ENCODE results near the gene ZFHX3. TPM values are rescaled to one million over a fixed set of nuclear protein-coding genes. Genes with fewer than 3 reads are reported as not detected.

ZFHX3 gene
- total RNA-seq, 2 experiments from 2014 or later: 0.63 to 0.64 TPM

DNA sequence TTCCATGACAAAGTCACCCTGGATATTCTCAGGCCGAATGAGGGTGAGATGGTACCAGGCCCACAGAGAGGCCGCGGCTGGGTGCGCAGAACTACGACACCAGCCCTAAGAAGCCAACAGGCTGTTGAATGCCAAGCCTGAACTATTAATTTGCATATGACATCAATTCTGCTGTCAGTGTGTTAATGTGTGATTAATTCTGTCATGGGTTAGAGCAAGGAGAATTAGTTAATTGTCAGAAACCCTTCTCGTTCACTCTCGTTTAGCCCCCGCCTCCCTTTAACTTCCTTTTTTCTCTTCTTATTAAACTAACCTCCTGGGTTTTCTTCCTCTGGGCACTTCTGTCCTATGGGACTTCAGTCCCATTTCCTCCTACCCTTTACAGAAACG is 123.4 kb downstream of the ZFHX3 start:
- no peaks in the 10 kb centered on the region for H3K36me3 ChIP-seq (ENCODE audit: insufficient read depth, low read length)
- POLR2A ChIA-PET: no interaction called here
- no peak for ATAC-seq (ENCODE audit: poor library complexity)

DNA sequence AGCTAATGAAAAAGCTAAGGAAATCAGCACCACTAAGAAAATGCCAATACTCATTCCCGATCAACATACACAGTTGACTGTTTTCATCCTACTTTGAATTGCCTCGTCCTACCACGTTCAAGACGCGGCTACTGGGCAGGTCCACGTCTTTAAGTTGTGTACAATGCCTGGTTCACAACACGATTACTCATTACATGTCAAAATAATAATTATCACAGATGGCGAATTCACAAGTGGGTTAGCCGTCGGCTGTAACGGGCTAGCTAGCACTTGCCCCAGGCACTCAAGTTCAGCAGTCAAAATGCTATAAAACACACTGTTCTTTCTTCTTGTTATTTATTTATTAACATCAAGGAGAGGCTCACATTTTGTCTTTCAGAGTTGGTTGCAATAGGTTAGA is 124.2 kb downstream of the ZFHX3 start:
- no peak overlapping the region for H3K27ac Mint-ChIP-seq

More for the DNA sequence above, 123.4 kb downstream of the ZFHX3 start:
- Histone ChIP-seq H3K9me3 (ENCODE audit: control insufficient read depth in 1 of 2, insufficient read depth in 1 of 2, low read length in 2 of 2) (peaks cover 0 to 10% of the 10 kb centered on the region in 2 experiments), H3K4me1 (ENCODE audit: insufficient read depth, low read length) (no peaks in the 10 kb centered on the region), H3K27me3 (ENCODE audit: control insufficient read depth in 1 of 2, insufficient read depth in 2 of 2, low read length in 2 of 2) (no peaks in the 10 kb centered on the region), H3K27ac (ENCODE audit: low read depth in 1 of 2, low read length in 2 of 2) (no peak overlapping the region), H3K4me3 (ENCODE audit: low read length) (no peak overlapping the region)
- peak in 2 of 14 experiments; percentile 6 to 21 for DNase-seq
- Mint-ChIP-seq H3K36me3 (ENCODE audit: low read depth) (no peaks in the 10 kb centered on the region), H3K27ac (no peak overlapping the region), H3K9me3 (no peaks in the 10 kb centered on the region), H3K27me3 (no peaks in the 10 kb centered on the region), H3K4me3 (no peak overlapping the region), H3K4me1 (ENCODE audit: low read depth) (peaks cover 7% of the 10 kb centered on the region)
- CTCF ChIA-PET: no interaction called here
- intact Hi-C loops (cut with DNase I, micrococcal nuclease): no loop called here
- TF ChIP-seq, protein P1, sequence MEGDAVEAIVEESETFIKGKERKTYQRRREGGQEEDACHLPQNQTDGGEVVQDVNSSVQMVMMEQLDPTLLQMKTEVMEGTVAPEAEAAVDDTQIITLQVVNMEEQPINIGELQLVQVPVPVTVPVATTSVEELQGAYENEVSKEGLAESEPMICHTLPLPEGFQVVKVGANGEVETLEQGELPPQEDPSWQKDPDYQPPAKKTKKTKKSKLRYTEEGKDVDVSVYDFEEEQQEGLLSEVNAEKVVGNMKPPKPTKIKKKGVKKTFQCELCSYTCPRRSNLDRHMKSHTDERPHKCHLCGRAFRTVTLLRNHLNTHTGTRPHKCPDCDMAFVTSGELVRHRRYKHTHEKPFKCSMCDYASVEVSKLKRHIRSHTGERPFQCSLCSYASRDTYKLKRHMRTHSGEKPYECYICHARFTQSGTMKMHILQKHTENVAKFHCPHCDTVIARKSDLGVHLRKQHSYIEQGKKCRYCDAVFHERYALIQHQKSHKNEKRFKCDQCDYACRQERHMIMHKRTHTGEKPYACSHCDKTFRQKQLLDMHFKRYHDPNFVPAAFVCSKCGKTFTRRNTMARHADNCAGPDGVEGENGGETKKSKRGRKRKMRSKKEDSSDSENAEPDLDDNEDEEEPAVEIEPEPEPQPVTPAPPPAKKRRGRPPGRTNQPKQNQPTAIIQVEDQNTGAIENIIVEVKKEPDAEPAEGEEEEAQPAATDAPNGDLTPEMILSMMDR (IDR thresholded peaks at IDR 0.05): no peak

DNA sequence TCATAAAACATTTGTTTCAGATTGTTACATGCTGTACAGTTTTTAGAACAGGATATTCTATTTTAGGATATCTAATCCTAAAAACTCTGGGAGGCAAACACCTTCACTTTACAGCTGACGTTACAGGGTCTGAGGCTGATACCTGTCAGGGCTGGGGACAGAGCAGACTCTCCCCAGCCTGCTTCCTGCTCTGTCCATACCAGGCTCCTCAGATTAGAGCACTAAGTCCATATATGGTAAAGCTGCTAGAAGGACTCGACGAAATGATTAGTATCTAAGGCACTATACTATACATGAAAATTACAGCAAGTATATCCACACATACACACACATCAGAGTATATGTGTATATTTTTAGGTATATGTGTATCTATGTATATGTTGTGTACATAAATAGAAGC is 125.2 kb downstream of the ZFHX3 start:
- Mint-ChIP-seq H3K36me3 (ENCODE audit: low read depth) (no peaks in the 10 kb centered on the region), H3K4me1 (ENCODE audit: low read depth) (peaks cover 7% of the 10 kb centered on the region), H3K4me3 (no peak overlapping the region), H3K27ac (no peak overlapping the region), H3K9me3 (no peaks in the 10 kb centered on the region), H3K27me3 (no peaks in the 10 kb centered on the region)
- CTCF ChIA-PET: no interaction called here
- peaks cover 0 to 5% of the 10 kb centered on the region in 2 experiments for H3K9me3 ChIP-seq (ENCODE audit: control insufficient read depth in 1 of 2, insufficient read depth in 1 of 2, low read length in 2 of 2)
- ATAC-seq (ENCODE audit: poor library complexity): no peak
- intact Hi-C loops (cut with DNase I, micrococcal nuclease): no loop called here
- DNase-seq: no peak
- H3K27ac ChIP-seq (ENCODE audit: low read depth in 1 of 2, low read length in 2 of 2): no peak overlapping the region
- no peaks in the 10 kb centered on the region for H3K4me1 ChIP-seq (ENCODE audit: insufficient read depth, low read length)
- TF ChIP-seq, protein P1 (IDR thresholded peaks at IDR 0.05): no peak
- POLR2A ChIA-PET: no interaction called here
- no peak overlapping the region for H3K4me3 ChIP-seq (ENCODE audit: low read length)
- no peaks in the 10 kb centered on the region for H3K27me3 ChIP-seq (ENCODE audit: control insufficient read depth in 1 of 2, insufficient read depth in 2 of 2, low read length in 2 of 2)
- no peaks in the 10 kb centered on the region for H3K36me3 ChIP-seq (ENCODE audit: insufficient read depth, low read length)

More for the DNA sequence above, 124.2 kb downstream of the ZFHX3 start:
- CTCF ChIA-PET: no interaction called here
- H3K27me3 ChIP-seq (ENCODE audit: control insufficient read depth in 1 of 2, insufficient read depth in 2 of 2, low read length in 2 of 2): no peaks in the 10 kb centered on the region
- H3K27me3 Mint-ChIP-seq: no peaks in the 10 kb centered on the region
- ATAC-seq (ENCODE audit: poor library complexity) (no peak), DNase-seq (no peak)
- H3K4me1 ChIP-seq (ENCODE audit: insufficient read depth, low read length): no peaks in the 10 kb centered on the region
- TF ChIP-seq, protein P1 (IDR thresholded peaks at IDR 0.05): no peak
- H3K4me3 Mint-ChIP-seq: no peak overlapping the region
- H3K9me3 Mint-ChIP-seq: no peaks in the 10 kb centered on the region
- peaks cover 0 to 7% of the 10 kb centered on the region in 2 experiments for H3K9me3 ChIP-seq (ENCODE audit: control insufficient read depth in 1 of 2, insufficient read depth in 1 of 2, low read length in 2 of 2)
- no peak overlapping the region for H3K27ac ChIP-seq (ENCODE audit: low read depth in 1 of 2, low read length in 2 of 2)
- H3K36me3 Mint-ChIP-seq (ENCODE audit: low read depth): no peaks in the 10 kb centered on the region
- POLR2A ChIA-PET: no interaction called here
- intact Hi-C loops (cut with DNase I, micrococcal nuclease): no loop called here
- H3K4me3 ChIP-seq (ENCODE audit: low read length): no peak overlapping the region
- peaks cover 7% of the 10 kb centered on the region for H3K4me1 Mint-ChIP-seq (ENCODE audit: low read depth)
- H3K36me3 ChIP-seq (ENCODE audit: insufficient read depth, low read length): no peaks in the 10 kb centered on the region

All from CD4-positive, alpha-beta T cell (primary cell).